Measurements from ENCODE around the gene KHSRP. TPM values are rescaled to one million over a fixed set of nuclear protein-coding genes. Genes with fewer than 3 reads are reported as not detected.

Gene KHSRP
- total RNA-seq, 1 donor from 2014 or later = 102 TPM

GRCh38 chr19:6455924-6456323 lies 31.3 kb upstream of the KHSRP start:
- H3K27me3 ChIP-seq = no peaks in the 10 kb centered on the region
- peaks cover 21% of the 10 kb centered on the region for H3K4me1 ChIP-seq
- intact Hi-C loops (cut with DNase I) = no loop called here
- no peak overlapping the region for H3K27ac ChIP-seq
- H3K36me3 ChIP-seq = peaks cover 3 to 36% of the 10 kb centered on the region in 2 donors
- peaks cover 10% of the 10 kb centered on the region for H3K9me3 ChIP-seq
- no peak overlapping the region for H3K4me3 ChIP-seq
- no peak for DNase-seq (ENCODE audit: extremely low spot score in 2 of 2)
- TF ChIP-seq POLR2AphosphoS5 (IDR thresholded peaks at IDR 0.05; ENCODE audit: insufficient read depth in 1 of 2, low read depth in 1 of 2) (no peak), POLR2A (IDR thresholded peaks at IDR 0.05) (no peak)
- TF ChIP-seq, protein P1, sequence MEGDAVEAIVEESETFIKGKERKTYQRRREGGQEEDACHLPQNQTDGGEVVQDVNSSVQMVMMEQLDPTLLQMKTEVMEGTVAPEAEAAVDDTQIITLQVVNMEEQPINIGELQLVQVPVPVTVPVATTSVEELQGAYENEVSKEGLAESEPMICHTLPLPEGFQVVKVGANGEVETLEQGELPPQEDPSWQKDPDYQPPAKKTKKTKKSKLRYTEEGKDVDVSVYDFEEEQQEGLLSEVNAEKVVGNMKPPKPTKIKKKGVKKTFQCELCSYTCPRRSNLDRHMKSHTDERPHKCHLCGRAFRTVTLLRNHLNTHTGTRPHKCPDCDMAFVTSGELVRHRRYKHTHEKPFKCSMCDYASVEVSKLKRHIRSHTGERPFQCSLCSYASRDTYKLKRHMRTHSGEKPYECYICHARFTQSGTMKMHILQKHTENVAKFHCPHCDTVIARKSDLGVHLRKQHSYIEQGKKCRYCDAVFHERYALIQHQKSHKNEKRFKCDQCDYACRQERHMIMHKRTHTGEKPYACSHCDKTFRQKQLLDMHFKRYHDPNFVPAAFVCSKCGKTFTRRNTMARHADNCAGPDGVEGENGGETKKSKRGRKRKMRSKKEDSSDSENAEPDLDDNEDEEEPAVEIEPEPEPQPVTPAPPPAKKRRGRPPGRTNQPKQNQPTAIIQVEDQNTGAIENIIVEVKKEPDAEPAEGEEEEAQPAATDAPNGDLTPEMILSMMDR (IDR thresholded peaks at IDR 0.05) = no peak

GRCh38 chr19:6453951-6454565 lies 29.4 kb upstream of the KHSRP start:
- intact Hi-C loops (cut with DNase I) = no loop called here
- Histone ChIP-seq H3K9me3 (peaks cover 10% of the 10 kb centered on the region), H3K4me3 (no peak overlapping the region), H3K27ac (no peak overlapping the region), H3K4me1 (peaks cover 13% of the 10 kb centered on the region), H3K27me3 (no peaks in the 10 kb centered on the region), H3K36me3 (peaks cover 3 to 36% of the 10 kb centered on the region in 2 donors)
- no peak for TF ChIP-seq POLR2A (IDR thresholded peaks at IDR 0.05)
- TF ChIP-seq, protein P1 (IDR thresholded peaks at IDR 0.05) = no peak
- DNase-seq (ENCODE audit: extremely low spot score in 2 of 2) = no peak

DNA sequence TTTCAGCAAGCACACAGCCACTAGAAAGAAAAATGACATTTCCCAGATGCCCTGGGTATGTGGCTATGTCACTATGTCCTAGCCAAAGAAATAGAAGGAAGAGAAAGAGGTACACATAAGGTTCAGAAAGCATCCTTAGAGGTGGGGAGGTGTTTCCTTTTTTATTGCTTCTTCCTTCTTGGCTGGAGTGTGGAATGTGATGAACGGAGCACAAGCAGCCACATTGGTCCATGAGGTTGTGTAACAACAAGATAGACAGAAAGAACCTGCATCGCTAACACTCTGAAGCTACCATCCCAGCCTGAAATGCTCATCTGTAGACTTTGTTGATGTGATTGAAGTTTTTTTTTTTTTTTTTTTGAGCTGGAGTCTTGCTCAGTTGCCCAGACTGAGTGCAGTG lies 28.3 kb upstream of the KHSRP start:
- Histone ChIP-seq H3K27me3 (no peaks in the 10 kb centered on the region), H3K4me3 (no peak overlapping the region), H3K27ac (no peak overlapping the region), H3K36me3 (peaks cover 3 to 36% of the 10 kb centered on the region in 2 donors), H3K9me3 (peaks cover 10% of the 10 kb centered on the region), H3K4me1 (peaks cover 2% of the 10 kb centered on the region)
- intact Hi-C loops (cut with DNase I) = no loop called here
- no peak for DNase-seq (ENCODE audit: extremely low spot score in 2 of 2)
- no peak for TF ChIP-seq POLR2AphosphoS5 (IDR thresholded peaks at IDR 0.05; ENCODE audit: insufficient read depth in 1 of 2, low read depth in 1 of 2)
- TF ChIP-seq POLR2A (IDR thresholded peaks at IDR 0.05) = no peak
- TF ChIP-seq, protein P1 (IDR thresholded peaks at IDR 0.05) = no peak

- intact Hi-C loops (cut with DNase I) = no loop called here
- Histone ChIP-seq H3K4me1 (no peaks in the 10 kb centered on the region), H3K27me3 (no peaks in the 10 kb centered on the region), H3K4me3 (no peak overlapping the region), H3K36me3 (peaks cover 3 to 36% of the 10 kb centered on the region in 2 donors), H3K9me3 (peaks cover 10% of the 10 kb centered on the region), H3K27ac (no peak overlapping the region)
- no peak for DNase-seq (ENCODE audit: extremely low spot score in 2 of 2)
- TF ChIP-seq POLR2AphosphoS5 (IDR thresholded peaks at IDR 0.05; ENCODE audit: insufficient read depth in 1 of 2, low read depth in 1 of 2) = no peak
These were observed 27.6 kb upstream of the KHSRP start for GRCh38 chr19:6452223-6452614.

- no peak overlapping the region for H3K4me3 ChIP-seq
- no peaks in the 10 kb centered on the region for H3K27me3 ChIP-seq
- TF ChIP-seq POLR2AphosphoS5 (IDR thresholded peaks at IDR 0.05; ENCODE audit: insufficient read depth in 1 of 2, low read depth in 1 of 2) (no peak), POLR2A (IDR thresholded peaks at IDR 0.05) (no peak)
- TF ChIP-seq, protein P1 (IDR thresholded peaks at IDR 0.05) = no peak
- peaks cover 3 to 36% of the 10 kb centered on the region in 2 donors for H3K36me3 ChIP-seq
- no peaks in the 10 kb centered on the region for H3K4me1 ChIP-seq
- peaks cover 10% of the 10 kb centered on the region for H3K9me3 ChIP-seq
- intact Hi-C loops (cut with DNase I) = no loop called here
- no peak overlapping the region for H3K27ac ChIP-seq
- no peak for DNase-seq (ENCODE audit: extremely low spot score in 2 of 2)
These were observed 27.1 kb upstream of the KHSRP start for GRCh38 chr19:6451583-6452222.

All from vagina (tissue), 2 donors.